Measurements from ENCODE around the gene NCAM1.
"Not testable (repeated sequence)": the region's sequence is repeated elsewhere in the genome, so short reads cannot be mapped to it uniquely, and the experiment has no call there.

Gene NCAM1

GRCh38 chr11:113276466-113276865, 315.2 kb downstream of the NCAM1 start:
- no peak for DNase-seq (ENCODE audit: low read depth)

- DNase-seq (ENCODE audit: low read depth): no peak
These were observed 316.7 kb downstream of the NCAM1 start for GRCh38 chr11:113277907-113278306.

GRCh38 chr11:113278481-113278880, 317.3 kb downstream of the NCAM1 start:
- DNase-seq (ENCODE audit: low read depth): no peak

GRCh38 chr11:113278925-113279324, 317.7 kb downstream of the NCAM1 start:
- DNase-seq (ENCODE audit: low read depth): no peak

- DNase-seq (ENCODE audit: low read depth): no peak
These were observed 318.4 kb downstream of the NCAM1 start for GRCh38 chr11:113279591-113279990.

- DNase-seq (ENCODE audit: low read depth): no peak
These were observed 320.0 kb downstream of the NCAM1 start for GRCh38 chr11:113281052-113281725.

GRCh38 chr11:113282898-113283437, 321.7 kb downstream of the NCAM1 start:
- DNase-seq (ENCODE audit: low read depth): no peak

GRCh38 chr11:113283881-113284280, 322.7 kb downstream of the NCAM1 start:
- DNase-seq (ENCODE audit: low read depth): no peak

- no peak for DNase-seq (ENCODE audit: low read depth)
These were observed 324.8 kb downstream of the NCAM1 start for GRCh38 chr11:113286009-113286408.

GRCh38 chr11:113286509-113287497, 325.6 kb downstream of the NCAM1 start:
- no peak for DNase-seq (ENCODE audit: low read depth)

- DNase-seq (ENCODE audit: low read depth): no peak
These were observed 326.6 kb downstream of the NCAM1 start for GRCh38 chr11:113287801-113288200.

- DNase-seq (ENCODE audit: low read depth): no peak
These were observed 327.2 kb downstream of the NCAM1 start for GRCh38 chr11:113288286-113288863.

- DNase-seq (ENCODE audit: low read depth): peak; percentile 59
These were observed 328.4 kb downstream of the NCAM1 start for GRCh38 chr11:113289431-113290187.

- no peak for DNase-seq (ENCODE audit: low read depth)
These were observed 332.7 kb downstream of the NCAM1 start for GRCh38 chr11:113293936-113294335.

- DNase-seq (ENCODE audit: low read depth): no peak
These were observed 334.8 kb downstream of the NCAM1 start for GRCh38 chr11:113295993-113296392.

GRCh38 chr11:113296447-113297205, 335.4 kb downstream of the NCAM1 start:
- DNase-seq (ENCODE audit: low read depth): no peak

GRCh38 chr11:113298496-113298895, 337.3 kb downstream of the NCAM1 start:
- not testable (repeated sequence) for DNase-seq (ENCODE audit: low read depth)

GRCh38 chr11:113304916-113305315, 343.7 kb downstream of the NCAM1 start:
- DNase-seq (ENCODE audit: low read depth): no peak

GRCh38 chr11:113305440-113306336, 344.5 kb downstream of the NCAM1 start:
- DNase-seq (ENCODE audit: low read depth): peak; percentile 59

- DNase-seq (ENCODE audit: low read depth): no peak
These were observed 347.4 kb downstream of the NCAM1 start for GRCh38 chr11:113308601-113309000.

All from activated T-cell treated with anti-CD3 and anti-CD28 coated beads for 48 hours (primary cell).